GM21423 (cell line): ENCODE measurements around the gene SHLD3.
"Not testable (repeated sequence)": the region's sequence is repeated elsewhere in the genome, so short reads cannot be mapped to it uniquely, and the experiment has no call there.

Experiments used
- ATAC-seq: cut with Tn5 transposase; IDR thresholded peaks from one replicate; pipeline ENCODE4 v1.9.1; 2021; ENCODE audit warnings: mild to moderate bottlenecking, moderate library complexity; ENCODE audit not compliant: unreplicated experiment

Gene SHLD3

DNA sequence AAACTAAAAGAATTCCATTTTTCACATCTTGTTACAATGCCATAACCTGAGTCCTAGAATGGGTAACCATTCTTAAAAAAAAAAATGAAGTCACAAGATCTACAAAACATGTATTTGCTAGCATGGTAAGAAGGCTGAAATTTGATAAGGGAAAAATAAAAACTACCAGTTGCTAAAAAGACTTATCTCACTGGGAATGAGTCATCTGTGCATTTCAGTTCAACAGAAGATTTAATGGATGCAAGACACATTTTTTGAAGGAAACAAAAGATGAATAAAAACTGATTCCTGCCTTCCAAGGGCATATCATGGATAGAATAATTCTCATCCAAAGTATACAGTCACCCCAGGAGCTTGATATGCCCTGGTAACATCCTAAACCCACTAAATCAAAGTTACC lies 49.9 kb downstream of the SHLD3 start:
- ATAC-seq = no peak

DNA sequence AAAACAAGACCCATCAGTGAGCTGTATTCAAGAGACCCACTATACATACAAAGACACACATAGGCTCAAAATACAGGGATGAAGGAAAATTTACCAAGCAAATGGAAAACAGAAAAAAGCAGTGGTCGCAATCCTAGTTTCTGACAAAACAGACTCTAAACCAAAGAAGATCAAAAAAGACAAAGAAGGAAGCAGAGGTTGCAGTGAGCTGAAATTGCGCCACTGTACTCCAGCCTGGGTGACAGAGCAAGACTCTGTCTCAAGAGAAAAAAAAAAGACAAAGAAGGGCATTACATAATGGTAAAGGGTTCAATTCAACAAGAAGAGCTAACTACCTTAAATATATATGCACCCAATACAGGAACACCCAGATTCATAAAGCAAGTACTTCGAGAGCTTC lies 51.2 kb downstream of the SHLD3 start:
- not testable (repeated sequence) for ATAC-seq
